Neural progenitor cell (in vitro differentiated cells): ENCODE measurements around the gene MTG2. TPM values are rescaled to one million over a fixed set of nuclear protein-coding genes. Genes with fewer than 3 reads are reported as not detected.

Experiments used
- DNase-seq: peaks from one replicate; pipeline ENCODE4 v3.0.0-alpha.2; 2016; ENCODE audit warnings: low spot score
- H2AFZ ChIP-seq: fragments of 200-600 bp; sonication (generic); replicated peaks from 2 replicates; pipeline ENCODE4 v1.6.1; 2016; ENCODE audit warnings: antibody characterized with exemption
- H3F3A ChIP-seq: fragments of 200-600 bp; sonication (generic); 2 replicates; pipeline ENCODE4 v1.6.1; 2016; ENCODE audit warnings: antibody characterized with exemption, low read depth
- H3K27ac ChIP-seq: fragments of 200-600 bp; sonication (generic); 2 replicates; pipeline ENCODE4 v1.5.1; 2016; ENCODE audit warnings: mild to moderate bottlenecking
- H3K27me3 ChIP-seq: fragments of 200-600 bp; sonication (generic); 2 replicates; pipeline ENCODE4 v1.6.1; 2016; ENCODE audit warnings: mild to moderate bottlenecking, moderate library complexity
- H3K36me3 ChIP-seq: fragments of 200-600 bp; sonication (generic); 2 replicates; pipeline ENCODE4 v1.5.1; 2016
- H3K4me1 ChIP-seq: fragments of 200-600 bp; sonication (generic); 2 replicates; pipeline ENCODE4 v1.6.1; 2016; ENCODE audit warnings: mixed run types
- H3K4me2 ChIP-seq: fragments of 200-600 bp; sonication (generic); 2 replicates; pipeline ENCODE4 v1.6.1; 2016
- H3K4me3 ChIP-seq: fragments of 200-600 bp; sonication (generic); 2 replicates; pipeline ENCODE4 v1.5.1; 2016
- H3K79me2 ChIP-seq: fragments of 200-600 bp; sonication (generic); 2 replicates; pipeline ENCODE4 v1.6.1; 2016; ENCODE audit warnings: low read depth
- H3K9ac ChIP-seq: fragments of 200-600 bp; sonication (generic); 2 replicates; pipeline ENCODE4 v1.6.1; 2016
- H3K9me3 ChIP-seq: fragments of 200-600 bp; sonication (generic); 2 replicates; pipeline ENCODE4 v1.5.1; 2016; ENCODE audit warnings: low read depth
- H4K20me1 ChIP-seq: fragments of 200-600 bp; sonication (generic); 2 replicates; pipeline ENCODE4 v1.6.1; 2016; ENCODE audit warnings: low read depth
- H3K27ac Mint-ChIP-seq: 3 replicates; pipeline ENCODE4 v1.8.0; 2021; ENCODE audit warnings: mixed read lengths
- H3K27me3 Mint-ChIP-seq: 2 replicates; pipeline ENCODE4 v1.8.0; 2022; ENCODE audit warnings: low read depth, mild to moderate bottlenecking, inconsistent platforms, moderate library complexity, mixed read lengths; ENCODE audit not compliant: insufficient read depth
- H3K36me3 Mint-ChIP-seq: 3 replicates; pipeline ENCODE4 v1.8.0; 2021; ENCODE audit warnings: mixed read lengths
- H3K4me1 Mint-ChIP-seq: 3 replicates; pipeline ENCODE4 v1.8.0; 2021; ENCODE audit warnings: mixed read lengths
- H3K4me3 Mint-ChIP-seq: 3 replicates; pipeline ENCODE4 v1.8.0; 2021; ENCODE audit warnings: mild to moderate bottlenecking, moderate library complexity, mixed read lengths
- H3K9me3 Mint-ChIP-seq: 3 replicates; pipeline ENCODE4 v1.8.0; 2020; ENCODE audit warnings: mixed read lengths
- EZH2 ChIP-seq: fragments of 200-600 bp; sonication (generic); IDR thresholded peaks from 2 replicates; pipeline ENCODE4 v1.6.1; 2017; ENCODE audit warnings: antibody characterized with exemption, mild to moderate bottlenecking, moderate library complexity
- EZH2phosphoT487 ChIP-seq: fragments of 200-600 bp; sonication (generic); IDR thresholded peaks from 2 replicates; pipeline ENCODE4 v1.6.1; 2017; ENCODE audit warnings: antibody characterized with exemption
- total RNA-seq: library from RNA; depleted of rRNA; stranded (reverse); fragments of >200 nt; gene quantifications from 2 replicates; pipeline ENCODE4 v1.2.3, GENCODE V29; 2015; ENCODE audit warnings: low replicate concordance
- TF ChIP-seq, protein P1 (sequence below): fragments of 200-600 bp; sonication (generic); IDR thresholded peaks from 2 replicates; pipeline ENCODE4 v1.5.1; 2017; ENCODE audit warnings: antibody characterized with exemption, mild to moderate bottlenecking

The MTG2 gene
- total RNA-seq, 1 donor from 2014 or later: 16.2 TPM

DNA sequence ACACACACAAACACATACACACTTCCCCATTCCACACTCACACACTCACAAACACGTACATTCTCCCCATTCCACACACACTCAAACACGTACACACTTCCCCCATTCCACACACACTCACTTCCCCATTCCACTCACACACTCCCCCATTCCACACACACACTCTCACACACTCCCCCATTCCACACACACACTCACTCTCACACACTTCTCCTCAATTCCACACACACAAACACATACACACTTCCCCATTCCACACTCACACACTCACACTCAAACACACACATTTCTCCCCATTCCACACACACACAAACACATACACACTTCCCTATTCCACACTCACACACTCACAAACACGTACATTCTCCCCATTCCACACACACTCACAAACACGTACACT lies 46.8 kb downstream of the MTG2 start:
- Mint-ChIP-seq H3K4me3 (no peak overlapping the region), H3K27me3 (peaks cover 2% of the 10 kb centered on the region), H3K36me3 (no peaks in the 10 kb centered on the region), H3K4me1 (peaks cover 6% of the 10 kb centered on the region), H3K9me3 (no peaks in the 10 kb centered on the region), H3K27ac (no peak overlapping the region)
- Histone ChIP-seq H3K36me3 (no peaks in the 10 kb centered on the region), H3K27me3 (peaks cover 17% of the 10 kb centered on the region), H3K9me3 (no peaks in the 10 kb centered on the region), H4K20me1 (no peaks in the 10 kb centered on the region), H3K27ac (no peak overlapping the region), H3K9ac (no peak overlapping the region), H3K79me2 (no peaks in the 10 kb centered on the region), H2AFZ (no peak overlapping the region), H3F3A (peaks cover 8% of the 10 kb centered on the region), H3K4me2 (no peak overlapping the region), H3K4me3 (no peak overlapping the region), H3K4me1 (peaks cover 5% of the 10 kb centered on the region)
- TF ChIP-seq EZH2phosphoT487 (no peak), EZH2 (no peak)
- TF ChIP-seq, protein P1, sequence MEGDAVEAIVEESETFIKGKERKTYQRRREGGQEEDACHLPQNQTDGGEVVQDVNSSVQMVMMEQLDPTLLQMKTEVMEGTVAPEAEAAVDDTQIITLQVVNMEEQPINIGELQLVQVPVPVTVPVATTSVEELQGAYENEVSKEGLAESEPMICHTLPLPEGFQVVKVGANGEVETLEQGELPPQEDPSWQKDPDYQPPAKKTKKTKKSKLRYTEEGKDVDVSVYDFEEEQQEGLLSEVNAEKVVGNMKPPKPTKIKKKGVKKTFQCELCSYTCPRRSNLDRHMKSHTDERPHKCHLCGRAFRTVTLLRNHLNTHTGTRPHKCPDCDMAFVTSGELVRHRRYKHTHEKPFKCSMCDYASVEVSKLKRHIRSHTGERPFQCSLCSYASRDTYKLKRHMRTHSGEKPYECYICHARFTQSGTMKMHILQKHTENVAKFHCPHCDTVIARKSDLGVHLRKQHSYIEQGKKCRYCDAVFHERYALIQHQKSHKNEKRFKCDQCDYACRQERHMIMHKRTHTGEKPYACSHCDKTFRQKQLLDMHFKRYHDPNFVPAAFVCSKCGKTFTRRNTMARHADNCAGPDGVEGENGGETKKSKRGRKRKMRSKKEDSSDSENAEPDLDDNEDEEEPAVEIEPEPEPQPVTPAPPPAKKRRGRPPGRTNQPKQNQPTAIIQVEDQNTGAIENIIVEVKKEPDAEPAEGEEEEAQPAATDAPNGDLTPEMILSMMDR: no peak
- DNase-seq: no peak

DNA sequence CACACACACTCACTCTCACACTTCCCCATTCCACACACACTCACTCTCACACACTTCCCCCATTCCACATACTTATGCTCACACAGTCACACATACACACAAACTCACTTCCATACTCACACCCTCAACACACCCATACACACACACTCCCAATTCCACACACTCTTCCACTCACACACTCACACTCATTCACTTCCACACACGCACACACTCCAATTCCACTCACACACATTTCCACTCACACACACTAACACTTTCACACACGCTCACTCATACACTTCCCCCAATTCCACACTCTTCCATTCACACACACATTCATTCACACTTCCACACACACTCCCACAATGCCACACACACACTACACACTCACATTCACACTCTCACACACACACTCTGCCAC lies 47.4 kb downstream of the MTG2 start:
- H3K9me3 Mint-ChIP-seq: no peaks in the 10 kb centered on the region
- peaks cover 5% of the 10 kb centered on the region for H3K27me3 Mint-ChIP-seq
- TF ChIP-seq EZH2: no peak
- TF ChIP-seq, protein P1: no peak
- no peak for TF ChIP-seq EZH2phosphoT487
- Histone ChIP-seq H3K4me2 (no peak overlapping the region), H3K4me3 (no peak overlapping the region), H2AFZ (no peak overlapping the region), H3K9me3 (no peaks in the 10 kb centered on the region), H3K36me3 (no peaks in the 10 kb centered on the region), H3K27ac (no peak overlapping the region), H4K20me1 (no peaks in the 10 kb centered on the region), H3K9ac (no peak overlapping the region), H3K27me3 (peaks cover 11% of the 10 kb centered on the region), H3F3A (peaks cover 8% of the 10 kb centered on the region), H3K79me2 (no peaks in the 10 kb centered on the region), H3K4me1 (peaks cover 5% of the 10 kb centered on the region)
- no peak overlapping the region for H3K27ac Mint-ChIP-seq
- H3K36me3 Mint-ChIP-seq: no peaks in the 10 kb centered on the region
- DNase-seq: no peak
- peaks cover 12% of the 10 kb centered on the region for H3K4me1 Mint-ChIP-seq
- H3K4me3 Mint-ChIP-seq: no peak overlapping the region

DNA sequence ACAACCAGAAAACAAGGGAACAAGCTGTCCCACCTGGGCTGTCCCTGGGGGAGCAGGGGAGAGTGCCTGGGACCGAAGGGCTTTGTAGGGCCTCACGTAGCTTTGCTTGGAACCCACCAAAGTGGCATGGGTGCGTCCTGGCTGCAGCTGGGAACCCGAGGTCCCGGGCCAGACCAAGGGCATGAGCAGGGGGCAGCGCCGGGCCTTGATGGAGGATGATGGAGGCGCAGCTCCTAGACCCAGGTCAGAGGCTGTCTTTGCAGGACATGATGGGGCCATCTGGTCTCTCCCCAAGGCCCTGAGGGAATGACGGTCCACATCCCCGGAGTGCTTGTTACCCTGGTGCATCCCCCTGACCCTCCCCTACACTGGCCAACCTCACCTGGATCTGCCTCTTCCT lies 47.9 kb downstream of the MTG2 start:
- Histone ChIP-seq H3K9me3 (no peaks in the 10 kb centered on the region), H3K4me3 (no peak overlapping the region), H3K9ac (no peak overlapping the region), H3K36me3 (no peaks in the 10 kb centered on the region), H3K79me2 (no peaks in the 10 kb centered on the region), H3K4me1 (peaks cover 5% of the 10 kb centered on the region), H4K20me1 (no peaks in the 10 kb centered on the region), H3K27ac (no peak overlapping the region), H3F3A (peaks cover 8% of the 10 kb centered on the region), H3K27me3 (peaks cover 8% of the 10 kb centered on the region), H3K4me2 (no peak overlapping the region), H2AFZ (no peak overlapping the region)
- TF ChIP-seq, protein P1: no peak
- TF ChIP-seq EZH2phosphoT487: no peak
- no peak for TF ChIP-seq EZH2
- Mint-ChIP-seq H3K27me3 (peaks cover 5% of the 10 kb centered on the region), H3K4me1 (peaks cover 15% of the 10 kb centered on the region), H3K36me3 (no peaks in the 10 kb centered on the region), H3K4me3 (no peak overlapping the region), H3K27ac (no peak overlapping the region), H3K9me3 (no peaks in the 10 kb centered on the region)
- DNase-seq: no peak
